Measurements from ENCODE around the gene TCF23.
A peak's percentile ranks its signal among the peaks of the same experiment; 100 is the strongest.

TCF23 gene

DNA sequence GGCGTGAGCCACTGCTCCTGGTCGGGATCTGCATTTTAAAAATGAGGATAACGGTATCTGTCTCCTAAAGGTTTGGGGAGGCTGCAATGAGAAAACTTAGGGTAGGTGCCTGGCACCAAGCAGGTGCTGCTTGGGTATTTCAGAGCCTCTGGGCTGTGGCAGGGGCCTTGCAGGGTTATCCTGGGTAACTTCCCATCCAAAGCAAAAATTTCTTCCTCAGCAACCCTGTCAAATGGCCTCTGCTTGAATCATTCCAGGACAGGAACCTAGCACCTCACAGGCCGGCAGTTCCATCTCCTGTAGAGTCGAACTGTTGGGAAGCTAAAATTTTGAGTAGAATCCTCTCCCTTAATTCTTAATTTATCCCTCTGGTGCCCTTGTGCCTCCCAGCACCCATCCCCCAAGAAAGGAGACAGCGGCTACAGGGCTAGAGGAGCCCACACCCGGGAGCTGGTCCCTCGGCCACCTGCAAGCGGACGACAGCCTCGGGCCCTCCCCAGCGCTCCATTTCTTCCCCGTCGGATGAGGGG lies 30.7 kb upstream of the TCF23 start:
- no peak for TF ChIP-seq TAF1 (IDR thresholded peaks at IDR 0.05; ENCODE audit: low read depth)
- TF ChIP-seq RAD21 (IDR thresholded peaks at IDR 0.05; ENCODE audit: low read depth), result no peak
- no peak for TF ChIP-seq USF1 (IDR thresholded peaks at IDR 0.05)
- TF ChIP-seq TCF12 (IDR thresholded peaks at IDR 0.05; ENCODE audit: low read depth), result no peak
- no peak for TF ChIP-seq EP300 (IDR thresholded peaks at IDR 0.05; ENCODE audit: borderline replicate concordance)
- TF ChIP-seq FOXM1 (IDR thresholded peaks at IDR 0.05; ENCODE audit: borderline replicate concordance, low read depth), result no peak
- no peak for TF ChIP-seq ZBTB7A (IDR thresholded peaks at IDR 0.05; ENCODE audit: low read depth)
- TF ChIP-seq EGR1 (IDR thresholded peaks at IDR 0.05), result no peak
- TF ChIP-seq REST (IDR thresholded peaks at IDR 0.05; ENCODE audit: low read depth), result no peak
- TF ChIP-seq YY1 (IDR thresholded peaks at IDR 0.05; ENCODE audit: low read depth), result no peak
- no peak for TF ChIP-seq MAX (IDR thresholded peaks at IDR 0.05)
- no peak for TF ChIP-seq CEBPB (IDR thresholded peaks at IDR 0.05)
- no peak for TF ChIP-seq TEAD4 (IDR thresholded peaks at IDR 0.05)
- no peak for TF ChIP-seq CREB1 (IDR thresholded peaks at IDR 0.05; ENCODE audit: low read depth)
- TF ChIP-seq NFIC (IDR thresholded peaks at IDR 0.05), result no peak

GRCh38 chr2:27118525-27119329 lies 30.1 kb upstream of the TCF23 start, which contains the start of gene CGREF1:
TSS of gene CGREF1 (minus strand) at chr2:27119128. CDS start at chr2:27104366, 14,762 bp downstream.
- TF ChIP-seq MAX (IDR thresholded peaks at IDR 0.05), result peak; percentile 95
- TF ChIP-seq YY1 (IDR thresholded peaks at IDR 0.05; ENCODE audit: low read depth), result no peak
- no peak for TF ChIP-seq TEAD4 (IDR thresholded peaks at IDR 0.05)
- no peak for TF ChIP-seq USF1 (IDR thresholded peaks at IDR 0.05)
- TF ChIP-seq EP300 (IDR thresholded peaks at IDR 0.05; ENCODE audit: borderline replicate concordance), result 0 out of 2 replicates have a peak, but pooled peaks have one; percentile 13

GRCh38 chr2:27121906-27122305 lies 26.9 kb upstream of the TCF23 start:
- no peak for TF ChIP-seq REST (IDR thresholded peaks at IDR 0.05; ENCODE audit: low read depth)

GRCh38 chr2:27122791-27123190 lies 26.0 kb upstream of the TCF23 start:
- TF ChIP-seq REST (IDR thresholded peaks at IDR 0.05; ENCODE audit: low read depth) (no peak), TCF12 (IDR thresholded peaks at IDR 0.05; ENCODE audit: low read depth) (no peak), MAX (IDR thresholded peaks at IDR 0.05) (no peak), FOXM1 (IDR thresholded peaks at IDR 0.05; ENCODE audit: borderline replicate concordance, low read depth) (no peak), RAD21 (IDR thresholded peaks at IDR 0.05; ENCODE audit: low read depth) (no peak), ZBTB7A (IDR thresholded peaks at IDR 0.05; ENCODE audit: low read depth) (no peak), TEAD4 (IDR thresholded peaks at IDR 0.05) (no peak), USF1 (IDR thresholded peaks at IDR 0.05) (no peak), EP300 (IDR thresholded peaks at IDR 0.05; ENCODE audit: borderline replicate concordance) (no peak), NFIC (IDR thresholded peaks at IDR 0.05) (no peak), TAF1 (IDR thresholded peaks at IDR 0.05; ENCODE audit: low read depth) (no peak), YY1 (IDR thresholded peaks at IDR 0.05; ENCODE audit: low read depth) (no peak)

Measured in Ishikawa (cell line).